ENCODE data around the gene PRTG.
"Not testable (repeated sequence)": the region's sequence is repeated elsewhere in the genome, so short reads cannot be mapped to it uniquely, and the experiment has no call there.

Gene PRTG

GRCh38 chr15:55742927-55743728 is at the start of gene PRTG:
TSS of gene PRTG (minus strand) at chr15:55743152. CDS start at chr15:55742931, 221 bp downstream.
- DNase-seq, result no peak

- DNase-seq, result no peak
Observed at GRCh38 chr15:55791551-55792400, 48.8 kb upstream of the PRTG start.

GRCh38 chr15:55789066-55789660 is 46.2 kb upstream of the PRTG start:
- DNase-seq, result no peak

- DNase-seq, result no peak
Observed at GRCh38 chr15:55786341-55786740, 43.4 kb upstream of the PRTG start.

- DNase-seq, result not testable (repeated sequence)
Observed at GRCh38 chr15:55785593-55785992, 42.6 kb upstream of the PRTG start.

- no peak for DNase-seq
Observed at GRCh38 chr15:55784286-55784685, 41.3 kb upstream of the PRTG start.

GRCh38 chr15:55782901-55783300 is 39.9 kb upstream of the PRTG start:
- no peak for DNase-seq

GRCh38 chr15:55780292-55780691 is 37.3 kb upstream of the PRTG start:
- DNase-seq, result no peak

GRCh38 chr15:55778932-55779331 is 36.0 kb upstream of the PRTG start:
- DNase-seq, result no peak

- DNase-seq, result no peak
Observed at GRCh38 chr15:55775316-55775715, 32.4 kb upstream of the PRTG start.

- DNase-seq, result no peak
Observed at GRCh38 chr15:55774113-55774970, 31.4 kb upstream of the PRTG start.

GRCh38 chr15:55770806-55771205 is 27.9 kb upstream of the PRTG start:
- no peak for DNase-seq

- DNase-seq, result no peak
Observed at GRCh38 chr15:55770261-55770660, 27.3 kb upstream of the PRTG start.

- no peak for DNase-seq
Observed at GRCh38 chr15:55768670-55769185, 25.8 kb upstream of the PRTG start.

GRCh38 chr15:55766676-55767075 is 23.7 kb upstream of the PRTG start:
- DNase-seq, result no peak

GRCh38 chr15:55764398-55764797 is 21.4 kb upstream of the PRTG start:
- no peak for DNase-seq

GRCh38 chr15:55758580-55758986 is 15.6 kb upstream of the PRTG start:
- DNase-seq, result no peak

GRCh38 chr15:55753433-55753832 is 10.5 kb upstream of the PRTG start:
- DNase-seq, result not testable (repeated sequence)

- DNase-seq, result no peak
Observed at GRCh38 chr15:55750706-55751105, 7.8 kb upstream of the PRTG start.

- no peak for DNase-seq
Observed at GRCh38 chr15:55743729-55744655, 1.0 kb upstream of the PRTG start.

GRCh38 chr15:55742498-55742926 is 440 bp downstream of the PRTG start:
- DNase-seq, result no peak

All from cortex of kidney (tissue), 1 donor.